Hepatocyte (in vitro differentiated cells): ENCODE data around the gene ANO3.

ENCODE experiments used
- EZH2 ChIP-seq: fragments of 200-600 bp; sonication (generic); IDR thresholded peaks from 2 replicates; pipeline ENCODE4 v1.6.1; 2016; ENCODE audit warnings: antibody characterized with exemption, mild to moderate bottlenecking, borderline replicate concordance
- EZH2phosphoT487 ChIP-seq: fragments of 200-600 bp; sonication (generic); IDR thresholded peaks from one replicate; pipeline ENCODE4 v1.6.1; 2018; ENCODE audit warnings: antibody characterized with exemption, mild to moderate bottlenecking, low read depth, moderate library complexity; ENCODE audit not compliant: unreplicated experiment, severe bottlenecking
- TF ChIP-seq, protein P1 (sequence below): fragments of 200-600 bp; sonication (generic); IDR thresholded peaks from 2 replicates; pipeline ENCODE4 v1.5.1; 2016; ENCODE audit warnings: antibody characterized with exemption, mild to moderate bottlenecking; ENCODE audit not compliant: poor library complexity

DNA sequence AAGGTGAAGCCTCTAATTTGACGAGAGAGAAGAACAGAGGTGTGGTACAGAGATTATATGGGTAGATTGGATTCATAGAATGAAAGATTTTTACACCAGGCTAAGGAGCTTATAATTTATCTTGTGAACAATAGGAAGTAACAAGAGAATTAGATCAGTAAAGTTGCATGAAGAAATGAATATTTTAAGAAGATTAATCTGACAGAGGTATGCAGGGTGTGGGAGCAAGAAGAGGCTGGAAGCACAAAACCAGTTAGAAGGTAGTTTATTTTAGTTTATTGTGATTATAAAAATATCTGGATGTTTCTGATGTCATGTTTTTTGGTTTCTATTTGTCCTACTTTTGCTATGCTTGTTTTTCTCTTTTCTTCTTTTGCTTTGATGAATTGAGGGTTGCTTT, 374.3 kb downstream of the ANO3 start:
- TF ChIP-seq, protein P1, sequence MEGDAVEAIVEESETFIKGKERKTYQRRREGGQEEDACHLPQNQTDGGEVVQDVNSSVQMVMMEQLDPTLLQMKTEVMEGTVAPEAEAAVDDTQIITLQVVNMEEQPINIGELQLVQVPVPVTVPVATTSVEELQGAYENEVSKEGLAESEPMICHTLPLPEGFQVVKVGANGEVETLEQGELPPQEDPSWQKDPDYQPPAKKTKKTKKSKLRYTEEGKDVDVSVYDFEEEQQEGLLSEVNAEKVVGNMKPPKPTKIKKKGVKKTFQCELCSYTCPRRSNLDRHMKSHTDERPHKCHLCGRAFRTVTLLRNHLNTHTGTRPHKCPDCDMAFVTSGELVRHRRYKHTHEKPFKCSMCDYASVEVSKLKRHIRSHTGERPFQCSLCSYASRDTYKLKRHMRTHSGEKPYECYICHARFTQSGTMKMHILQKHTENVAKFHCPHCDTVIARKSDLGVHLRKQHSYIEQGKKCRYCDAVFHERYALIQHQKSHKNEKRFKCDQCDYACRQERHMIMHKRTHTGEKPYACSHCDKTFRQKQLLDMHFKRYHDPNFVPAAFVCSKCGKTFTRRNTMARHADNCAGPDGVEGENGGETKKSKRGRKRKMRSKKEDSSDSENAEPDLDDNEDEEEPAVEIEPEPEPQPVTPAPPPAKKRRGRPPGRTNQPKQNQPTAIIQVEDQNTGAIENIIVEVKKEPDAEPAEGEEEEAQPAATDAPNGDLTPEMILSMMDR: no peak
- TF ChIP-seq EZH2phosphoT487: no peak
- no peak for TF ChIP-seq EZH2
